NT2/D1 (cell line): ENCODE measurements around the gene RNF215.

ENCODE experiments used
- SUZ12 ChIP-seq: IDR thresholded peaks from 2 replicates; pipeline ENCODE4 v1.6.1; 2011; ENCODE audit not compliant: insufficient read length, insufficient read depth; ENCODE audit errors: extremely low read depth
- YY1 ChIP-seq: IDR thresholded peaks from 2 replicates; pipeline ENCODE4 v1.6.1; 2011; ENCODE audit not compliant: insufficient read length, insufficient read depth
- ZNF274 ChIP-seq: IDR thresholded peaks from 2 replicates; pipeline ENCODE4 v1.6.1; 2011; ENCODE audit warnings: mild to moderate bottlenecking, low read depth, low read length

DNA sequence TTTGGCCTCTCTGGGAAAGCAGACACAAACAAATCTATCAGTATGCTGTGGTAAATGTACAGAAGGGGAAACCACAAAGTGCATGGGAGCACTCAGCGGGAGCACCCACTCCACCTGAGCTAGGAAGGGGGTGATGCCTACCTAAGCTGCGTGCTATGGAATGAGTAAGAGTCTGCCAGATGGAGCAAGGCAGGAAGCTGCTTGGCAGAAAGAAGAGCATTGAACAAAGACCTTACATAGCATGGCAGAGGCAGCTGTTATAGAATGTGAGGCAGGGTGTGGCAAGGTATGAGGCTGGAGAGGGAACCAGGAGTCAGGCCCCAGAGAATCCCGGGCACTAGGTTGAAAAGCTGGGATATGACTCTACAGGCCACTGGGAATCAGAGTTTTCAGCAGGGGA lies 24.6 kb upstream of the RNF215 start:
- no peak for TF ChIP-seq SUZ12
- TF ChIP-seq YY1, result no peak
- TF ChIP-seq ZNF274, result no peak
